DOHH2 (cell line): Measurements from ENCODE around the gene CATSPERZ.
"Not testable (repeated sequence)": the region's sequence is repeated elsewhere in the genome, so short reads cannot be mapped to it uniquely, and the experiment has no call there.

Source experiments
- H3F3A ChIP-seq: fragments of 200-600 bp; sonication (generic), shearing (Covaris generic); 2 replicates; pipeline ENCODE4 v1.6.0; 2016; ENCODE audit warnings: antibody characterized with exemption, mild to moderate bottlenecking; ENCODE audit not compliant: control insufficient read depth, insufficient read depth
- H3K27ac ChIP-seq: fragments of 200-600 bp; sonication (generic); 2 replicates; pipeline ENCODE4 v1.5.1; 2014; ENCODE audit warnings: low read depth, mild to moderate bottlenecking, low read length, moderate library complexity
- H3K27me3 ChIP-seq: fragments of 200-600 bp; sonication (generic); 2 replicates; pipeline ENCODE4 v1.6.1; 2014; ENCODE audit warnings: mild to moderate bottlenecking, low read length, mixed read lengths; ENCODE audit not compliant: control insufficient read depth
- H3K36me3 ChIP-seq: fragments of 200-600 bp; sonication (generic); 2 replicates; pipeline ENCODE4 v1.6.1; 2014; ENCODE audit warnings: mild to moderate bottlenecking, low read length, moderate library complexity, mixed read lengths; ENCODE audit not compliant: control insufficient read depth
- H3K4me1 ChIP-seq: fragments of 200-600 bp; sonication (generic); 2 replicates; pipeline ENCODE4 v1.6.1; 2014; ENCODE audit warnings: mild to moderate bottlenecking, low read length, mixed read lengths; ENCODE audit not compliant: control insufficient read depth
- H3K4me2 ChIP-seq: fragments of 200-600 bp; sonication (generic); 2 replicates; pipeline ENCODE4 v1.6.0; 2014; ENCODE audit warnings: mild to moderate bottlenecking, low read length, moderate library complexity
- H3K4me3 ChIP-seq: fragments of 200-600 bp; sonication (generic); 2 replicates; pipeline ENCODE4 v1.5.1; 2014; ENCODE audit warnings: mild to moderate bottlenecking, low read length, mixed read lengths
- H3K79me2 ChIP-seq: fragments of 200-600 bp; sonication (generic); 2 replicates; pipeline ENCODE4 v1.6.1; 2014; ENCODE audit warnings: mild to moderate bottlenecking, low read length, mixed read lengths; ENCODE audit not compliant: control insufficient read depth
- H3K9me2 ChIP-seq: fragments of 200-600 bp; sonication (generic); replicated peaks from 2 replicates; pipeline ENCODE4 v1.6.1; 2014; ENCODE audit warnings: mild to moderate bottlenecking, low read length, mixed read lengths; ENCODE audit not compliant: control insufficient read depth
- H3K9me3 ChIP-seq: fragments of 200-600 bp; sonication (generic); 2 replicates; pipeline ENCODE4 v1.6.1; 2014; ENCODE audit warnings: antibody characterized with exemption, low read length, mixed read lengths; ENCODE audit not compliant: control insufficient read depth, insufficient read depth
- H4K20me1 ChIP-seq: fragments of 200-600 bp; sonication (generic); 2 replicates; pipeline ENCODE4 v1.6.0; 2014; ENCODE audit warnings: low read depth, mild to moderate bottlenecking, antibody characterized with exemption, low read length, moderate library complexity; ENCODE audit not compliant: control insufficient read depth, insufficient read depth
- CTCF ChIP-seq: fragments of 200-600 bp; sonication (generic); IDR thresholded peaks from one replicate; pipeline ENCODE4 v1.5.1; 2014; ENCODE audit warnings: antibody characterized with exemption, mild to moderate bottlenecking, low read depth, low read length; ENCODE audit not compliant: poor library complexity, severe bottlenecking
- EZH2phosphoT487 ChIP-seq: fragments of 200-600 bp; sonication (generic); IDR thresholded peaks from 2 replicates; pipeline ENCODE4 v1.6.1; 2017; ENCODE audit warnings: borderline replicate concordance, mild to moderate bottlenecking, antibody characterized with exemption, low read length, moderate library complexity, mixed read lengths

CATSPERZ gene

GRCh38 chr11:64321533-64321932, 21.4 kb downstream of the CATSPERZ start:
- Histone ChIP-seq H3K4me3 (no peak overlapping the region), H4K20me1 (no peaks in the 10 kb centered on the region), H3K27ac (no peak overlapping the region), H3K9me2 (no peaks in the 10 kb centered on the region), H3F3A (peaks cover 13% of the 10 kb centered on the region), H3K4me2 (no peak overlapping the region), H3K79me2 (peaks cover 23% of the 10 kb centered on the region), H3K27me3 (no peaks in the 10 kb centered on the region), H3K36me3 (peaks cover 39% of the 10 kb centered on the region), H3K9me3 (no peaks in the 10 kb centered on the region), H3K4me1 (peaks cover 7% of the 10 kb centered on the region)
- TF ChIP-seq CTCF, result no peak
- no peak for TF ChIP-seq EZH2phosphoT487

GRCh38 chr11:64322925-64323260, 22.7 kb downstream of the CATSPERZ start:
- Histone ChIP-seq H3K9me2 (no peaks in the 10 kb centered on the region), H3K4me1 (peaks cover 7% of the 10 kb centered on the region), H3K27me3 (no peaks in the 10 kb centered on the region), H3K4me3 (no peak overlapping the region), H3K79me2 (peaks cover 16% of the 10 kb centered on the region), H4K20me1 (no peaks in the 10 kb centered on the region), H3K27ac (no peak overlapping the region), H3K9me3 (no peaks in the 10 kb centered on the region), H3K4me2 (no peak overlapping the region), H3F3A (peaks cover 7% of the 10 kb centered on the region; the same call in 1 of the 2 replicates), H3K36me3 (peaks cover 32% of the 10 kb centered on the region)
- no peak for TF ChIP-seq EZH2phosphoT487
- TF ChIP-seq CTCF, result no peak

- no peak for TF ChIP-seq EZH2phosphoT487
- TF ChIP-seq CTCF, result no peak
- Histone ChIP-seq H4K20me1 (no peaks in the 10 kb centered on the region), H3K4me2 (no peak overlapping the region)
Observed at GRCh38 chr11:64323373-64323772, 23.2 kb downstream of the CATSPERZ start.

GRCh38 chr11:64323984-64324383, 23.8 kb downstream of the CATSPERZ start:
- not testable (repeated sequence) for H3K9me3 ChIP-seq, H3K4me2 ChIP-seq, H3K27ac ChIP-seq, H3K27me3 ChIP-seq, H4K20me1 ChIP-seq, H3K79me2 ChIP-seq, H3K4me3 ChIP-seq, H3K9me2 ChIP-seq, H3F3A ChIP-seq, H3K4me1 ChIP-seq
- peaks cover 29% of the 10 kb centered on the region for H3K36me3 ChIP-seq

More at GRCh38 chr11:64323373-64323772, 23.2 kb downstream of the CATSPERZ start:
- peaks cover 13% of the 10 kb centered on the region for H3K79me2 ChIP-seq
- no peak overlapping the region for H3K27ac ChIP-seq
- H3K9me3 ChIP-seq, result no peaks in the 10 kb centered on the region
- no peaks in the 10 kb centered on the region for H3K9me2 ChIP-seq
- no peak overlapping the region for H3K4me3 ChIP-seq
- peaks cover 7% of the 10 kb centered on the region for H3K4me1 ChIP-seq
- H3F3A ChIP-seq, result peaks cover 7% of the 10 kb centered on the region; the same call in 1 of the 2 replicates
- peaks cover 29% of the 10 kb centered on the region for H3K36me3 ChIP-seq
- H3K27me3 ChIP-seq, result no peaks in the 10 kb centered on the region
